Pancreas (tissue), 10 donors: ENCODE results near the gene ANO8. TPM values are rescaled to one million over a fixed set of nuclear protein-coding genes. Genes with fewer than 3 reads are reported as not detected.

ENCODE experiments used
- ATAC-seq, 4 donors: fragments of 200-7000 bp; cut with Tn5 transposase; one replicate each; pipeline versions ENCODE4 v1.8.0 to v1.9.1; 2020; ENCODE audit warnings: mild to moderate bottlenecking in 4 of 4, moderate library complexity in 4 of 4
- DNase-seq, 6 donors: peaks; one replicate each; pipeline ENCODE4 v3.0.0-alpha.2; 2020
- FAIRE-seq: peaks from 2 replicates; lab custom pipeline; 2012; peaks lifted over from hg19 to GRCh38; lab: Jason Lieb, UNC
- H3K27ac ChIP-seq, 4 donors: fragments of 200-600 bp; sonication (generic); 1 replicate in 3 of 4; 2 replicates in 1 of 4; pipeline versions ENCODE4 v1.5.0 to v1.8.0; 2020
- H3K27me3 ChIP-seq, 4 donors: fragments of 200-600 bp; one replicate each; pipeline ENCODE4 v1.8.0; 2021
- H3K36me3 ChIP-seq, 3 donors: fragments of 200-600 bp; sonication (generic) in 1 of 3; one replicate each; pipeline versions ENCODE4 v1.5.0 to v1.8.0; 2020 to 2021
- H3K4me1 ChIP-seq, 3 donors: fragments of 200-600 bp; one replicate each; pipeline ENCODE4 v1.8.0; 2021
- H3K4me3 ChIP-seq, 4 donors: fragments of 200-600 bp; sonication (generic) in 2 of 4; one replicate each; pipeline versions ENCODE4 v1.5.0 to v1.8.0; 2020 to 2021
- H3K9me3 ChIP-seq, 4 donors: fragments of 200-600 bp; one replicate each; pipeline ENCODE4 v1.8.0; 2021
- WGBS, 2 donors: extraction: QIAGEN DNeasy Blood & Tissue Kit; methylation state at CpG; one replicate each; pipeline ENCODE4 v1.1.7; 2013; 5-methylcytosine and 5-hydroxymethylcytosine counted together
- intact Hi-C, 3 donors: fragments of 100-400 bp; cut with DNase I; formaldehyde crosslinking; loops; one replicate each; pipeline versions ENCODE4 v1.11.1 to v1.14.2; 2022
- polyA plus RNA-seq, 2 donors: library from polyadenylated mRNA; stranded (reverse); fragments of 200-250 nt; gene quantifications; one replicate each; pipeline ENCODE4 v1.2.3, GENCODE V29; 2013
- total RNA-seq, 6 donors: library from RNA; stranded (reverse); fragmentation: NEBNext Ultra II Directional in 4 of 6; extraction: Animal tissue kit (Norgen Biotek cat#: 25700) in 4 of 6; gene quantifications; one replicate each; pipeline versions ENCODE4 v1.2.1 to v1.2.4, GENCODE V29; 2021 to 2023
- TF ChIP-seq, protein P1 (sequence below), 4 donors: fragments of 200-600 bp; sonication (generic) in 3 of 4; IDR thresholded peaks; one replicate each; pipeline versions ENCODE4 v1.5.0 to v1.8.0; 2021; ENCODE audit warnings: antibody characterized with exemption in 4 of 4
- donor health status: healthy with polysubstance abuse.
- donor health status: DM: no; HTN: no; CAD: no; lungs with moderate emphysema.
- donor health status: DM: no; HTN: no; CAD: no.
- donor health status: control.
- donor health status: control.
- donor health status: Bipolar disorder and iron deficiency.
- donor health status: DM: yes; HTN: yes; CAD: no.
- donor health status: DM: no; HTN: no; CAD: no.
- donor health status: DM: no; HTN: no; CAD: no.
- donor health status: DM: yes; HTN: yes; CAD: no.

ANO8 gene
- total and polyA plus RNA-seq, 8 donors, result 4.9 to 19.0 (median 6.3) TPM

DNA sequence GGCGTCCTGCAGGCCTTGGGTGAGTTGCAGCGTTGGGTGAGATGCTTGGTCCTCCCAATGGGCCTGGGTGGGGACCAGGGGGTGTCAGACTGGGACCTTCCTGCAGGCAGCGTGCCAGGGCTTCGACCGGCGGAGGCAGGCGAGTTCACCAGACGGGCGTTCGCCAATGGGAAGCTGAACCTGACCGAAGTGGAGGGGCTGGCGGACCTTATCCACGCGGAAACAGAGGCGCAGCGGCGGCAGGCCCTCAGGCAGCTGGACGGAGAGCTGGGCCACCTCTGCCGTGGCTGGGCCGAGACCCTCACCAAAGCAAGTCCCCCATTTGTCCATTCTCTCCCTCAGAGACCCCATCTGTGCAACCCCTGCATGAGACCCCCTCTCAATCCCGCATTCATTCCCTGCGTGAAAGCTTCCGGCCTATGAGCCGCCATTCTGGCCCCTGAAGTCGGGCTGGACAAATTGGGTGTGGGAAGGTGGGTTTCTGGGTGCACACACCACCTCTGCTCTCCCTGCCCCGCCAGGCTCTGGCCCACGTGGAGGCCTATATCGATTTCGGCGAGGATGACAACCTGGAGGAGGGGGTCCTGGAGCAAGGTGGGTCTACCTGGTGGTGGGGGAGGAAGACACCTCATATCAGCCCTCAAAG lies 3.9 kb upstream of the ANO8 start:
- DNase-seq (peak in 3 of 6 donors; percentile 63 to 81 (median 70)), FAIRE-seq (no peak), ATAC-seq (no peak)
- whole genome bisulfite sequencing, 2 donors, result 92% methylated on average over 30 of the region's 30 CpGs
- H3K4me3 ChIP-seq, result peak overlapping the region in 1 of 4 donors; percentile 73
- H3K27me3 ChIP-seq, result no peaks in the 10 kb centered on the region
- H3K36me3 ChIP-seq, result no peaks in the 10 kb centered on the region
- H3K27ac ChIP-seq, result no peak overlapping the region
- peaks cover 0 to 16% (median 15%) of the 10 kb centered on the region in 3 donors for H3K4me1 ChIP-seq
- TF ChIP-seq, protein P1, sequence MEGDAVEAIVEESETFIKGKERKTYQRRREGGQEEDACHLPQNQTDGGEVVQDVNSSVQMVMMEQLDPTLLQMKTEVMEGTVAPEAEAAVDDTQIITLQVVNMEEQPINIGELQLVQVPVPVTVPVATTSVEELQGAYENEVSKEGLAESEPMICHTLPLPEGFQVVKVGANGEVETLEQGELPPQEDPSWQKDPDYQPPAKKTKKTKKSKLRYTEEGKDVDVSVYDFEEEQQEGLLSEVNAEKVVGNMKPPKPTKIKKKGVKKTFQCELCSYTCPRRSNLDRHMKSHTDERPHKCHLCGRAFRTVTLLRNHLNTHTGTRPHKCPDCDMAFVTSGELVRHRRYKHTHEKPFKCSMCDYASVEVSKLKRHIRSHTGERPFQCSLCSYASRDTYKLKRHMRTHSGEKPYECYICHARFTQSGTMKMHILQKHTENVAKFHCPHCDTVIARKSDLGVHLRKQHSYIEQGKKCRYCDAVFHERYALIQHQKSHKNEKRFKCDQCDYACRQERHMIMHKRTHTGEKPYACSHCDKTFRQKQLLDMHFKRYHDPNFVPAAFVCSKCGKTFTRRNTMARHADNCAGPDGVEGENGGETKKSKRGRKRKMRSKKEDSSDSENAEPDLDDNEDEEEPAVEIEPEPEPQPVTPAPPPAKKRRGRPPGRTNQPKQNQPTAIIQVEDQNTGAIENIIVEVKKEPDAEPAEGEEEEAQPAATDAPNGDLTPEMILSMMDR (IDR thresholded peaks at IDR 0.05), result no peak
- H3K9me3 ChIP-seq, result no peaks in the 10 kb centered on the region
- intact Hi-C loops, result no loop called here

DNA sequence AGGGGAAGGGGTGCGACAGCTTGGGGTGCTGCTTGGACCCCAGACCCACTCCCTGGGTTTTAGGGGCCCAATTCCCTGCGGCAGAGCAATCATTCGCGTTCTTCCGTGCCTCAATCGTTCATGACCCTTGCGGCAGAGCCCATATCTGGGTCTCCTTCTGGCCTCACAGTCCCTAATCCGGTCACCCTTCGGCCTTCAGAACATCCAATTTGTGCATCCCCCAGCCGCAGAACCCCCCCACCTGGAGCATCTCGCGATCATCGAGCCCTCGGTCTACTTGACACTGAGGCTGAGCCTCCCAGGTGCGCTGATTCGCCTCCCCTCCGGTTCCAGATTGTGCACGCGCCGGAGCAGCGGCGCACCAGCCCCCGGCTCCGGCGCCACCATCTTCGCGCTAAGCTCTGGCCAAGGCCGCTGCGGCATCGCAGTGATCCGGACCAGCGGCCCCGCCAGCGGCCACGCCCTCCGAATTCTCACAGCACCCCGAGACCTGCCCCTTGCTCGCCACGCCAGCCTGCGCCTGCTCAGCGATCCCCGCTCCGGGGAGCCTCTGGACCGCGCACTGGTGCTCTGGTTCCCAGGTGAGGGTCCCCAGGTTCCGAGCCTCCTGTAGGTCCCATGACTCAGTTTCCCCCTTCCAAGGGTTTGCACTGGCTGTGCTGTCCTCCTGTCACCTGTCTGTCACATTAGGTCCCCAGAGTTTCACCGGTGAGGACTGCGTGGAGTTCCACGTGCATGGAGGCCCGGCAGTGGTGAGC lies 3.2 kb upstream of the ANO8 start:
- DNase-seq, result peak in 2 of 6 donors; percentile 67 to 81

DNA sequence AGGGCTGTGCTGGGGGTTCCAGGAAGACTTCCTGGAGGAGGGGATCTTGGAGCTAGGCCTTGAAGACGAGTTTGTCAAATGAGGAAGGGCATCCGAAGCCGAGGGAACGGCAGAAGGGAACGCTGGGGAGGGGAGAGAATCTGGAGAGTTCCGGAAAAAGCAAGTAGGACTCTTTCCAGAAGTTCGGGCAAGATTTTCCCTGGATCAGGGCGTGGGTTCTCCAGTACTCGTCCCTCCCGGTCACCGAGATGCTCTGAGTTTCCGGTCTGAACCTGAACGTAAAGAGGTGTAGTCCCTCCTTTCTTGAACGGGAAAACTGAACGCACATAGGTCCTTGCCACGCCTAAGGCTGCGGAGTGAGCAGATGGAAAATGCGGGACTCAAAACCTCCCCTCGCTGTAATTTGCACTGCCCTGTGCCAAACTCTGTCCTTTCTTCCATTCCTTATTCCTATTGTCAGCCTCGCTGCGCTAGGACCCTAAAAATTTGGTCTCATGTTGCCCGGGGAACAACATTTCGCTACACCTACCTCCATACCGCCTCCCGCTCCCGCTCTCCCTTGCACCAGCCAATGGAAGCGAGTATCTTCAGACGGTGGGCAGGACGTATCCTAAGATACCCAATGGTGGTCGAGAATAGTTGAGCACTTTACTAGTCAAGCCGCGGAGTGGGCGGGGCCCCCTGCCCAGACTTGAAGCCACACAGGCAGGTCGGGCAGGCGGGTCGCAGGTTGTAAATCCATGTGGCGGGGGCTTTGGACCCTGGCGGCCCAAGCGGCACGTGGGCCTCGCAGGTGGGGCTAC lies 2.4 kb upstream of the ANO8 start, which contains the start of gene GTPBP3:
GTPBP3 (plus strand) TSS at position 682 of the 803 bp plus-strand sequence; CDS start at position 741, 59 bp downstream.
- Histone ChIP-seq H3K4me1 (peaks cover 0 to 16% (median 15%) of the 10 kb centered on the region in 3 donors), H3K4me3 (peak within 1 kb of the TSS; percentile 33 to 77 (median 71)), H3K36me3 (no peaks in the 10 kb centered on the region), H3K27me3 (no peaks in the 10 kb centered on the region), H3K9me3 (no peaks in the 10 kb centered on the region), H3K27ac (peak within 1 kb of the TSS; percentile 61 to 91 (median 82))
- peak; percentile 93 to 98 (median 96) for DNase-seq
- peak; percentile 59 for FAIRE-seq
- 0 to 1% methylated on average over 41 of the region's 41 CpGs for WGBS, 2 donors
- TF ChIP-seq, protein P1 (IDR thresholded peaks at IDR 0.05), result no peak
- intact Hi-C loops, result no loop called here
- ATAC-seq, result peak; percentile 83 to 93 (median 88)

More for the DNA sequence above, 3.2 kb upstream of the ANO8 start:
- Histone ChIP-seq H3K9me3 (no peaks in the 10 kb centered on the region), H3K27me3 (no peaks in the 10 kb centered on the region), H3K36me3 (no peaks in the 10 kb centered on the region), H3K27ac (peak overlapping the region in 2 of 4 donors; percentile 89 to 91), H3K4me1 (peaks cover 0 to 16% (median 15%) of the 10 kb centered on the region in 3 donors), H3K4me3 (peak overlapping the region; percentile 33 to 77 (median 71))
- TF ChIP-seq, protein P1 (IDR thresholded peaks at IDR 0.05), result no peak
- intact Hi-C loops, result no loop called here
- WGBS, 2 donors, result 6 to 8% methylated on average over 48 to 50 of the region's 50 CpGs
- FAIRE-seq, result no peak
- ATAC-seq, result no peak

DNA sequence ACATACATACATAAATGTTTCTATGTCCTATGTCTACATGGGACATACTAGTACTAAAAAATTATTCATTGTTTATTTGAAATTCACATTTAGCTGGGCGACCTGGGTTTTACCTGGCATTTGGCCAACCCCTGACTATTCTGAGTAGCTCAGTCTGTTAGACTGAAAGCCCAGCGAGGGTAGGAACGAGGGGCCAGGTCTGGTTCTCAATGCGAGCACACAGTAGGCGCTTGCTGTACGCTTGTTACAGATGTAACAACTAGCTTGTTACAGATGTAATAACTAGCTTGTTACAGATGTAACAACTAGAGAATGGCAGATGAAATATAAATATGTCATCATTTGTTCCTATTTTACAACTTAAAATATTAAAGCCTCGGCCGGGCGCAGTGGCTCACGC lies 920 bp upstream of the ANO8 start:
- Histone ChIP-seq H3K9me3 (no peaks in the 10 kb centered on the region), H3K4me1 (peaks cover 0 to 16% (median 15%) of the 10 kb centered on the region in 3 donors), H3K27ac (no peak overlapping the region), H3K4me3 (no peak overlapping the region), H3K36me3 (no peaks in the 10 kb centered on the region), H3K27me3 (no peaks in the 10 kb centered on the region)
- TF ChIP-seq, protein P1 (IDR thresholded peaks at IDR 0.05), result no peak
- FAIRE-seq (no peak), DNase-seq (no peak), ATAC-seq (no peak)
- intact Hi-C loops, result no loop called here
- WGBS, 2 donors, result 59 to 63% methylated on average over 10 of the region's 10 CpGs
